GM21423 (cell line): ENCODE data around the gene DLX5.

ENCODE experiments used
- ATAC-seq: cut with Tn5 transposase; IDR thresholded peaks from one replicate; pipeline ENCODE4 v1.9.1; 2021; ENCODE audit warnings: mild to moderate bottlenecking, moderate library complexity; ENCODE audit not compliant: unreplicated experiment

Gene DLX5

DNA sequence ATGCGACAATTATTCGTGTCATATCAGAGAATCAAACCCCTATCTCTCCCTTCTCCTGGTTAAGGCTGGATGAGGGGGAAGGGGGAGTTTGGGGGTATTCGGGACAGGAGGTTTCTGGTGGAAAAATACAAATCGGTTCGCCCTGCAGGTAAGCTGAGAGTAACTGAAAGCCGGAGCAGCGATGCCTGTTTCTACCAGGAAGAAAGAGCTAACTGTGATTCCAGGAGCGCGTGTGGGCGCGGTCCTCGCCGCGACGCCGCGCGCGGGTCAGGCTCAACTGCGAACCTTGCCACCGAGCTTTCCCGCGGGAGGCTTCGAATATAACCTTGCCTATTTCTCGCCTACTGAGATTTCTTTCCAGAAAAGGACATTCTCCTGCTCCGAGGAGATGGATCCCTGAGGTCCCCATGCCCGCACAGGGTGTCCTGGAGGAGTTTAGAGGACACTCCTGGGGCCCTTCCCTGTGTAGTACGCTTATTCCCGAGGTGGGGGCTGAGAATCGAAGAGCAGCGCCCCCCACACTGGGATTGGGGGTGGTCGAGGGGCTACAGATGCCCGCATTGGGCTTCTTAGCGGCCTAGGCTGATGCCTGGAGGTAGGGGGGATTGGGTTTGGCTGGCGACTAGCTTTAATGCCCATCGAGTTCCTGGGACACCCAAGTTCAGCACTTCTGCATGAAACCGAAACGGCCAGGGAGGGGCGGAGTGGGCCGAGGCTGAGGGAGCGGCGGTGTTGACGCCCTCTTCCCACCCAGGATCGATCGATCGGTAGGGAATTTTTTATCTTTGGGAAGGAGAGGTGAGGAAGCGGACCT lies 32.2 kb downstream of the DLX5 start:
- ATAC-seq = no peak

DNA sequence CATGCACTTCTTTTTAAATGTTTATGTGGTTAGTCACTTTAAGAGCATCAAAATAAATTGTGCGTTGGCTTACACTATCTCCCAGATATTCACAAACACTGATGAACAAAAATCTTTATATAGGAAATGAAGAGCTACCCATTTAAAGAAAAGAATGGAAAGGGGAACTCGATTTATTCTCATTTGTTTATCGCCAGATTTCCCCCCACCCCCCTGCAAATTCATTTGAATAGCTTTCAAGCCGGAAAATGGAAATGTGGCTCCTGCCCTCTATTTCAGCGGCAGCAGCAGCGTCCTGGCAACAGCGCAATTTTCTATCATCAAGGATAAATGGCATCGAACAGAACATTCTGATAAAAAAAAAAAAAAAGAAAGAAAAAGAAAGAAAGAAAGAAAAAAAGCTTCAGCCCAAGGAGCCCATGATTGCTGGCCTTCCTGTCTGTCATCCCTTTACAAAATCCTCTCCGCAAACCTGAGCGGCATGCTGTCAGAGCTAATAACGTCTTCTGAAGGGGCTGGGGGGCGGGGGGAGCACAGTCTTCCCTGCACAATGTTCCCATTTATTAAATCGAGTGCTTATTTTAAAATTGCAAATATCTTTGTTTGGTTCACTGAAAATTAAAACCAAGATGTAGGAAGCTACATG lies 33.0 kb downstream of the DLX5 start:
- no peak for ATAC-seq

DNA sequence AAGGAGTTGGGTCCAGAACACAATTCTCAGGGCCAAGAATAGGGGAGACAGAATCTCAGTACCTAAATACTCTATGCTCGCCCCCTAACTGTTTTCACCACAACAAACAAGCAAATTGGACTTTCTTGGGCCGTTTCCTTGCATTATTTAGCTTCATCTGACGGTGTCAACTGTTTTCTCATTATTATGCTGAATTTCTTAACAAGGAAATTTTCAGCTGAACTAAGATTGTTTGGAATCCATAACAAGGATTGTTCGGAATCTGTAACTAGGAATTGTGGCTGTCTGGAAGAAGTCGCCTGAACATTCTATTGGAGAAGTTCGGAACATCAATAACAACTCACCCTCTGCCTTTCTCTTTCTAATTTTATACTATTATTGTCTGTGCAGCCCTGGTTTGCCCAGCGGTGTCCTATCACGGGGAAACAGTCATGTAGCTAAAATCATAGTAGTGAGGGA lies 34.7 kb downstream of the DLX5 start:
- no peak for ATAC-seq

DNA sequence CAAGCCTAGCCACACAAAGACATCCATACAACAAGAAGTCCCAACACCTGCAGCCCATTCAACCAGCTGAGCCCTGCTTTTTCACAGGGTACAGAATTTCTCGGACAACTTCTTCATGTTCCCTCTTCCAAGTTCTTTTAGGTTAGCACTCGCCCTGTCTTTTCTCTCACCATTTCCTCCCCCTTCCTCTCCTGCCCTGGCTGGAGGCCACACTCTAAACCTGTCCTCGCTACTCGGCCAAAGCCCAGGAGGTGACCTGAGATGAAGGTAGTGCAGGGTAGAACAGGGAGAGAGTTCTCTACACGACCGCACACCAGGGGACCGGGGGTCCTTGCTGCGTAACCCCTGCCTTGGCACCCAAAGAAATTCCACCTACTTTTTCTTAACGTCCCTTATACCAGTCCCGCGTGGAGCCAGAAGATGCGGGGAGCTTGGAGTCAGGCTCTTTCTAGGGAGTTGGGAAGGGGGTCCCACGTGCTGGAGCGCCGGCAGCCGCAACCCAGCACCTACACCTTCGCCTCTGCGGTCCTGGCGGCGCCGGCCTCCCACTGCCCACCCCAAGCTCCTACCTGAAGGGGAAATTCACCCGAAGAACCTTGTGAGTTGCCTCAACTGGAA lies 35.3 kb downstream of the DLX5 start:
- ATAC-seq = no peak

DNA sequence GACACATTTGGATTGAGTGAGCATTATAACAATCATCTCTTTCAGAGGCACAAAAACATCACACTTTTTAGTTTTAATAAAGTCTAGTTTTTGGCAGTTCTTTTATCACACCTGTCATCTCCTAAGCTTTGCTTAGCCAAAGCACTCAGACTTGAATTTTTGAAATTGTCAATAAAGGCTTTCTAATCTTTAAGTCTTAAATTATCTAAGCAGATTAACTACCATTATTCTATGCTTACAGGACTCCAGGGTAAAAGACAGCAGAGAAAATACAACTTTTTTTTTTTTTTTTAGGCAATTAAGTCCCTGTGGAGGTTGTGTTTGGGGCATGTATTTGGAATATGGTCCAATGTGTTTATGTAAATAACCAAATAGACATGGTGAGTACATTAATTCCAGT lies 36.9 kb downstream of the DLX5 start:
- ATAC-seq = no peak

DNA sequence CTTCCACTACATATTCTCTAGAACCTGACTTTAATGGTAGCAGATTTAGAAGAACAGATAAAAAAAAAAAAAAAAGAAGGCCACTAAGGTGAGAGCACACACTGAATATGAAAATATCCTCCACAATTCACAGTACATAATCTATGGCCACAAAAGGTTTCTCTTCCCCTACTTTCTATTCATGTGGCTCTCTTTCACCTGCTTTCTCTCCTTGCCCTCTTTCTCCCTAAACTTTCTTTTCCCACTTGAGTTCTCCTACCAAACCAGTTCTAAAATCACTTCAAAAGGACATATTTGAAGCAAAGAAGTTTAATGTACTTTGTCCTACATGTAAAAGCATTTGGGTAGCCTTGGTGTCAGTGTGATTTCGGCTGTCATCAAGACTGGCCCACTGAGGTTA lies 37.7 kb downstream of the DLX5 start:
- no peak for ATAC-seq

DNA sequence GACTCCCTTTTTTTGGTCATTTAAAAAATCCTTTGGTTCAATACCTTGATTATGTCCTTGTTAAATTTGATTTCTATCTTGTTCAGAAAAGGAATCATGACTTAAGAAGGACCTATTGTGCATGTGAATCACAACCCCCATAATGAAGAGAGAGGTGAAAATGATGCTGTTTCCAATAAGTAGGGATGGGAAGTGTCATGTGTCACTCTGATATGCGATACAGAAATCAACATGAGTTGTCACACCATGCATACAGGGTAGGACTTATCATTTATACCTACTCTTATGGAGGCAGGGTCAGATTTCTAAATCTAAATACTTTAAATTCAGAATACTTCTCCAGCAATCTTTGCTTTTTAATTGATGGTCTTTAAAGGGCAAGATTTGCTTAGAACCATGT lies 38.6 kb downstream of the DLX5 start:
- ATAC-seq = no peak

DNA sequence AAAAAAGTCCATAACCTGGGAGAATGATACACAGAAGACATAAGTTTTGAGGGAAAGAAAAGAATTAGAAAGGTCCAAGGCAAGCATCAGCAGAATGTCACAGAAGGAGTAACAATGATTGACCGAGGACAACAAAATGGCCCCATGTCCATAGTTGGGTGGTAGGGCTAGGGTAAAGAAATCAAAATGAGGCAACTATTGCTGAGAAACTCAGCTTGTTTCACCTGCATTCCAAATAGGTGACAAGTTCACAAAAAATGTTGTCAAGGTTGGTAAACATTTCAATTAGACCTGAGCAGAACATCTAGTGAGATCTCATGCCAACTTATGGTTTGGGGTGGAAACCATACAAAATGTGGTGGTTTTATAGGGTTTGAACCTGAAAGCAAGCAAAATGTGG lies 42.0 kb downstream of the DLX5 start:
- no peak for ATAC-seq

DNA sequence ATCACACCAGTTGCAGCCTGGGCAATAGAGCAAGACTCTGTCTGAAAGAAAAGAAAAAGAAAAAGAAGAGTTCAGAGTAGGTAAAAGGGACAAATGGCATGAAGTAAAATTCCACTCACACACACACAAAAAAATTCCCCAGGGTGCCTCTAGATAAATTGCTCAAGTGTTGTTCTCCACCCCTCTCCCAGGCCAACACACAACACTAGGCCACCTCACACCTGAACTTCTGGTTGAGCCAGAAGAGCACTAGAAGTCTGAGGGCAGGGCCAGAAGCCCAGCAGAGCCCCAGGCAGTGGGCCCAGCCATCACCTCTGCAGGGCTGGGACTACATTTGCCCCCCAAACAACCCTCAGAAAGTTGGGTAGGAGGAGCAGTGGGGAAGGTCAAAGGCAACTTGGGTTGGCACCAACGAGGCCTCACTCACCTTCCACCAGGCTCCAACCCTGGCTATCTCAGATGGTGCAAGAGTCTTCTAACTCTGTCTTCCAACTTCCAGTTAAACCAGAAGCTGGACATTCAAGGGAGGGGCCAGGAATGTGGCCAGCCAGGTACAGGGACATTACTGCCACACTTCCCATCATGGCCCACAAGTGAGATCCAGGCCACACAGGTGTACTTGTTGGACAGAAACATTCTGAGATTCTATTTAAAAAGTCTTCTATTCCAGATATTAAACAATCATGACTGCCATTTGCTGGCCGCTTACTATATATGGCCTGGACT lies 44.9 kb downstream of the DLX5 start:
- no peak for ATAC-seq

DNA sequence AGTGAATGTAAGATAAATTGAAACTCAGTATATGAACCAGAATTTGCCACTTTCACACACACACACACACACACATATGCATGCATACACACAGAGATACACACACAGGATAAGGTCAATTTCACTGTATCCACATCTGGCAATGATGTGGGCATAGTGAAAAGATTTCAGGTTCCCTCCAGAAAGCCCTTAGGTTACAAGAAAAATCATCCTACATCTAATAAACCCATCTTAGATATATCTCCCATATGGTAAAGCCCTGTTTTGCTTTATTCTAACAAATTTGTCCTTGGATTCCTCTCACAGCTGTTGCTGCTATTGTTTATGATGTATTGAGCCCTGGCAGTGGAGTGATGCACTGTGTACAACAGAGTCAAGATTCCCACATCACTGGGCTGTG lies 47.2 kb downstream of the DLX5 start:
- no peak for ATAC-seq

DNA sequence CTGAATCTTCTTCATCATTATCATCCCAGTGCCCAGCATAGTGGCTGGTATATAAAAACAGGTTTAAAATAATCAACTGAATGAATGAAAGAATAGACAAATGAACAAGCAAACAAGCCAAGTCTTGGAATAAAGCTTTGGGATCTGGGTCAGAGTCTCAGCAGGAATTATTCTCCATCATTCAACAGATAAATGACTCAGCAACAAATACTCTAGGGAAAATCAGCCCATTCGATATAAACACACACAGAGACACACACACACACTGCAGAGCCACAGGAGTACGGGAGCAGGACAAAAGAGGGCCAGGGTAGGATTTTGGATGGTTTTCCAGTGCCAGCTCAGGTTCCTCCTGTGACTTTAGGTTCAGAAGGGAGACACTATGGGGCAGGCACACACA lies 48.5 kb downstream of the DLX5 start:
- ATAC-seq = no peak

DNA sequence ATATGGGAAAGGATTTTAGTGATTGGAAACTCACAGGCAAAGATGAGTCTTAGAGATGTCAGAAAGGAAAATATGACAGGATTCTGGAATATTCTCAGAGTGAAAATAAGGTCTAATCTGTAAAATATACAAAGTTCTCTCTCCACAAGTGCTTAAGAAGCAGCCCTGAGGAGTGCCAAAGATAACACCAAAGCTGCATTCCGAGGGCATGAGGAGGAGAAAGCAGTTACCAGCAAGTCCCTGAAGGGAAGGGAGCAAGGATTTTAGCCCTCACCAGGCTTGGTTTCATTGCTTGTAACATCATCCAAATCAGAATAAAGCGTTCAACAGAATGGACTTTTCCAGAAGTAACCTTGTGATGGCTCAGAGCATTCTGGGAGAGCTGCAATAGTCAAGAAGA lies 50.6 kb downstream of the DLX5 start:
- ATAC-seq = no peak

DNA sequence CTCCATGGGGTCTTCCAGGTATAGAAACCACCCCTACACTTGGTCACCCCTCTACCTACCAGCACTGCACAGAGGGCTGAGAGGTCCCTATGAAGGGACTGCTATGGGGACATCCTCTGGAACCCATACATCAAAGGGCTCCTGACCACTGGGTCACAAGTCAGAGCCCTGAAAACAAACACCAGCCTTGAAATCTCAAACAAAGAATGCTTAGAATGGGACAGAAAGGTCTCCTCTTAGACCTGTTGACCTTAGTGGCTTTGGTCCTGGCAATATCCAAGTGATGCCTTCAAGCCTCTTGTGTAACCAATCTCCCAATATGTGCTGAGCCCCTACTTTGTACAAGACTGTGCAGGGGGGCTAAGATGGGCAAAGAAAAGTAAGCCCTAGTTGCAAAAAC lies 53.9 kb downstream of the DLX5 start:
- no peak for ATAC-seq
